HG03280 (cell line): Measurements from ENCODE around the gene COL4A1.
"Not testable (repeated sequence)": the region's sequence is repeated elsewhere in the genome, so short reads cannot be mapped to it uniquely, and the experiment has no call there.

Source experiments
- ATAC-seq: cut with Tn5 transposase; IDR thresholded peaks from one replicate; pipeline ENCODE4 v1.9.1; 2021; ENCODE audit warnings: mild to moderate bottlenecking, moderate library complexity; ENCODE audit not compliant: unreplicated experiment

Gene COL4A1

DNA sequence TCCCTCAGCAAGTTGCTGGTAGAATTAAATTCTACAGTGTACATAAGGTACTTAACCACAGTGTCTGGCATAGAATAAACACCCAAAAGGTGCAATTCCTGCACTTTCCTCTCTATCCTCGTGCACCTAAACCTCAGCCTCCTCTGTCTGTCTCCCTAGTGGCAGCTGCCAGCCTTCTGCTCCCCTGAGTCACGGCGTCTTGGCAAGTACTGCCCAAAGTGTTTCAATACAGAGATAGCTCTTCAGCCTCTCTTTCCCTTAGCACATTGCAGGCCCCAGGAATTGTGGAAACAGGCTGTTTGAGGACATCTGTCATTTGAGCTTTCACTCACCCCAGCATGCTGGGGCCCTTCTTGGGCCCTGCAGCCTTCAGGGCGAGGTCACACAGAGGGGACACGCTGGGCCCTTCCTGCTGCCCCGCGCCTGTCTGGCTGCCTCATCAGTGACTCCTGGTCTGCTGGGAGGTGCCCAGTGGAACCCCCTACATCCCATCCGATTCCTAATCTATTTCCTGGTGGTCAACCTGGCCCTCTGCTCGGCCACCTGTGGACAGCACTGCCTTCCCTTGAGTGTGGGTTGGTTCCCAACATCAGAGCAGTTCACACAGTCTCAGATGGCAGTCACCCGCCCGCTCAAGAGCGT, 19.4 kb upstream of the COL4A1 start:
- ATAC-seq, result no peak

DNA sequence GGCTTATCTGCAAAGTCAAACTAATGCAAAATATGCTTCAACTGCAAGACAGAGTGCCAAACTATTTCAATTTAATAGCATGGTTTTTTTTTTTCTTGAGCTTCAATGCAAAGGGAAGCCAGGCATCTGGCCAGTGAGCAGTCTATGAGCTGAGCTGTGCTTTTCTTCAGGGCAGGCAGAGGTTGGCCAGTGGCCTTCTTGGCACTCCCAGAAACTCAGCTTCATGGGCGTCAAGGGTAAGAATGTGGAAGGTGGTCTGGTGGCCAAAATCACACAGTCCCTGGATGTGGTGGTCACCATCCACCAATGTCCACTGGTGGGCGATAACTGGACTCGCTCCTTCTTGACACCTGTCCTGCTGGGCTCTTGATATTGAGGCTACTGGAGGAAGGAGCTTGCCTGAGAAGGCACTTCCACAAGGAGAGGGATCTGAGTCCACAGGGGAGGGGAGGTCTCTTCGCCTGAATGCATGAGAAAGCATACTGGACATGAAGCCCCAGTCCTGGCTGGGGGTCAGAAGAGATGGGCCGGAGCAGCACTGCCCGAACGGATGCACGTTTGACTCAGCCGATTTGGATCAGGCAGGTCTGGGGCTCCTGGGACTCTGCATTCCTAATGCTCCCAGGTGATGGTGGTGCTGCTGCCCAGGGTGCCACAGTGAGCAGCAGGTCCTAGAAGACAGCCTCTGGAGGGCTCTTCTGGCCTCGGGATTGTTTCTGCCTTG, 17.2 kb upstream of the COL4A1 start:
- no peak for ATAC-seq

GRCh38 chr13:110323172-110323891, 16.4 kb upstream of the COL4A1 start:
- no peak for ATAC-seq

DNA sequence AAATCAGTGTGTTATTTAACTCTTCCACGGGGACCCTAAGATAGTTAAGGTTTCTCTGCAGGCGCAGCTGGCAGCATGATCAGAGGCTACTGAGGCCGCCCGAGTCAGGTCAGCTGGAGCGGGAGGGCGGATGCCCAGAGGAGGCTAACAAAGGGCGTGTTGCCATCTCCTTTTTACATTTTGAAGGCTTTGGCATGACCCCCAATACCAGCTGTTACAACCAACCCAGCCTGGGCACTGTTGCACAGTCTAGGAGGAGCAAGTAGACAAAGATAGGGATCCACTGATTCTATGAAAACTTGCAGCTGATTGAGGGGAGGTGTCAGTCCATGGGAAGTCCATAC, 15.8 kb upstream of the COL4A1 start:
- no peak for ATAC-seq

DNA sequence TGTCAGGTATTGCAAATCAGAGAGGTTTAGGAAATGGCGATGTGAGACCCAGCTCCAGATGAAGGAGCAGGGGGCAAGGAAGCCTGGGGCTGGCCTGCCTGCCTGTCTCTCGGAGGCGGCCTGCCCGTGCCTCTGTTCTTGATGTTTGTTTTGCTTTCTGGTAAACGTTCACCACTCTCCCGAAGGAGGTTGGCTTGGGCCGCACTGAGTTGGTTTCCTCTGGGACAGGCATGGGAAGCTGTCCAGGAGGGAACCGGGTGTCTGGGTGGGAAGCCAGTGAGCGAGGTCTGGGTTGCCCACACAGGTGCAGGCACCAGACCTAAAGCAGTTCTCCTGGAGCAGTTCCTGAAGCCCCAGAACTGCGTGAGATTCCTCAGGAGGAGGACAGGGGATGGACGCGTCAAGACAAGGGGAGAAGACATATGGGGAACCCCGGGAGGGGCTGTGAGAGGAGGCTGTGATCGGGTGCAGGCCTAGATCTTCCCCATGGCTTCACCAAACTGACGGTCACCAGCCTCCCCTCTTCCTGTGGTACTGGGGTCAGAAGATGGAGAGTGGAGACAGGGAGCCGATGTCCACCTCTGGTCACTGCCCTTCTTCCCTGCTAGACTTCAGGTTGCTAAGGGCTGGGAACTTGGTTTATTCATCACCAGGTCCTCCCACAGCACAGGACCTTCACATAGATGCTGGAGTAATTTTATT, 15.3 kb upstream of the COL4A1 start:
- no peak for ATAC-seq

DNA sequence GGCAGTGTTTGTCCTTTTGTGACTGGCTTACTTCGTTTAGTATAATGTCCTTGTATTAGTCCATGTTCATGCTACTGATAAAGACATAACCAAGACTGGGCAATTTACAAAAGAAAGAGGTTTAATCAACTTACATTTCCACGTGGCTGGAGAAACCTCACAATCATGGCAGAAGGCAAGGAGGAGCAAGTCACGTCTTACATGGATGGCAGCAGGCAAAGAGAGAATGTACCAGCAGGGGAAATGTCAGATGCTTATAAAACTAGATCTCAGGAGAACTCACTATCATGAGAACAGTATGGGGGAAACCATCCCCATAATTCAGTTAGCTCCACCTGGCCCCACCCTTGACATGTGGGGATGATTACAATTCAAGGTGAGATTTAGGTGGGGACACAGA, 14.6 kb upstream of the COL4A1 start:
- not testable (repeated sequence) for ATAC-seq

DNA sequence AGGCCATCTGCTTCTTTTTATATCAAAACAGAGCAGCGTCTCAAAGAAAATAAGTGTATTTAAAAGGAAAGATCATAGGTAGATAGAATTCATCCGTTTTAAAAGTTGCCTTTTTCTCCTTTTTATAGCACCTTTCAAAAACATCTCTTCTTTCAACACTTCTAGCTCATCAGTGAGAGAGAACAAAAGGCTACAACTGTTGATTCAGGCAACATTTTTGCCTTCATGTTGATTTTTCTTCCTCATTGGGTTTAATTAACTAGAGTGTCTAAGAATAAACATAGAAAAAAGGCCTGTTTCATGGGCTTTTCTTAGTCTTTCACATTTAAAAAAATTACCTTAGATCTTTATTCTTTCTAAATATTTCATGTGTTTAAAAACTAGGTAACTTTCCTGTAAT, 13.7 kb upstream of the COL4A1 start:
- no peak for ATAC-seq

GRCh38 chr13:110319774-110320509, 13.0 kb upstream of the COL4A1 start:
- ATAC-seq, result no peak

DNA sequence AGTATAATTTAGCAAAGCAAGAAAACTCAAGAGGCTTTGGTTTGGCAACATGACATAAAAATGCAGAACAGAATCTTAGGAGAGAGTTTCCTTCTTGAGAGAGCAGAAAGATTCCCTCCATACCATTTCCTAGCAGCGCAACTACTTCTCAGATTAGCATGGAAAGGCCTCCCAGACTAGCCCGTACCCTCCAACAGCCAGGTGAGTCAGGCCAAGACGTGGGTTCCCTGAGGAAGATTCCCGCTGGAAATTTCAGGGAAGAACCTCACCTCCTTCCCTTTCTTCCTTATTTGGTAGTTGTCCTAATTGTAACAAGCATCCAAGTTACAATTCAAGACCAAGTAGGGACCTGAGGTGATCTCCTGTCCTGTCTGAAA, 12.4 kb upstream of the COL4A1 start:
- no peak for ATAC-seq

GRCh38 chr13:110318920-110319319, 12.0 kb upstream of the COL4A1 start:
- no peak for ATAC-seq

DNA sequence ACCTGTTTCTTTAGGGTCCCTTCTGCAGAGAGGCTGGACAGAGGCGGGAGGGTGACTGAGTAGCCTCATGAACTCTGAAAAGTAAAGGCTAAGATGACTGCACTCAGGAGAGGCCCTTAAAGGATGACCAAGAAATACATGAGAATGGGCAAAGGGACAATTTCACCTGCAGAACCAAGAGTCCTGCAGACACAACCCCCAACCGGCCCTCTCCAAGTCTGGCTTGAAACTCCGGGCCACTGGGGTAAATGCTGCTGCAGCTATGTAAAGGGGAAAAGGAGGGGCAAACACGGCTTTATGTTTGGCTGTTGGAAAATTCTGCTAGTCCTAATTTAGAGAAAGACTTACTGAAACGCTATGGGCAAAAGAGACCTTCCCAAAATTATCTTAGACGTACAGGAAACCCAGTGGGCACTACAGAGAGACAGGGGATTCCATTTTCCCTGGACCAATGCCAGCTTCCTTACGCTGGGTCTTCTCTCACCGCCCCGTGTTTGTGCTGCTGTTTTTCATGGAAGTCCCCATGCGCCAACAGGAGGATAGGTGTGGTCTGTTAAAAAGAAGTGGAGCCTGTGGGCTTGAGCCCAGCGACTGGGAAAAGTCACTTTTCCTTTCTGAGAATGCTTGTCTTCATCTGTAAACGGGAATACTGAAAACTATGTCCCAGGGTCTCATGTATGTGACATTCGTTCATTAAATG, 10.7 kb upstream of the COL4A1 start:
- no peak for ATAC-seq

- no peak for ATAC-seq
Observed at GRCh38 chr13:110317093-110317492, 10.1 kb upstream of the COL4A1 start.

DNA sequence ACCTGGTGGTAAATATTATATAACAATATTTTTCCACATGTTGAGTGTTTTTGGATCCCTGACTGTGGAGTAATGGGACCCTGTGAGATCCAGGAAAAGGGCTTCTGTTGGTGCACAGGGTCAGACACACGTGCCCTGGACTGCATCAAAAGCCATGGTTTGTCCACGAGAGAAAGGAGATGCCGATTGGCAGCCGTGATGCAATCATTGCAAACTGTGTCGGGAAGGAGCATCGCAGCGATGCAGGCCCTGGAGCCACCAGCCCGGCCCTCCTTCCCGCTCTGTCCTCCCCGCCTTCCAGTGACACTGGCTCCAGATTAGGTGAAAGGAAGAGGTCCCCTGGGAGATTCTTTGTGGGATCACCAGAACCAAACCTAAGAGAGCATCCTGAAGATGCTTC, 9.2 kb upstream of the COL4A1 start:
- ATAC-seq, result no peak

DNA sequence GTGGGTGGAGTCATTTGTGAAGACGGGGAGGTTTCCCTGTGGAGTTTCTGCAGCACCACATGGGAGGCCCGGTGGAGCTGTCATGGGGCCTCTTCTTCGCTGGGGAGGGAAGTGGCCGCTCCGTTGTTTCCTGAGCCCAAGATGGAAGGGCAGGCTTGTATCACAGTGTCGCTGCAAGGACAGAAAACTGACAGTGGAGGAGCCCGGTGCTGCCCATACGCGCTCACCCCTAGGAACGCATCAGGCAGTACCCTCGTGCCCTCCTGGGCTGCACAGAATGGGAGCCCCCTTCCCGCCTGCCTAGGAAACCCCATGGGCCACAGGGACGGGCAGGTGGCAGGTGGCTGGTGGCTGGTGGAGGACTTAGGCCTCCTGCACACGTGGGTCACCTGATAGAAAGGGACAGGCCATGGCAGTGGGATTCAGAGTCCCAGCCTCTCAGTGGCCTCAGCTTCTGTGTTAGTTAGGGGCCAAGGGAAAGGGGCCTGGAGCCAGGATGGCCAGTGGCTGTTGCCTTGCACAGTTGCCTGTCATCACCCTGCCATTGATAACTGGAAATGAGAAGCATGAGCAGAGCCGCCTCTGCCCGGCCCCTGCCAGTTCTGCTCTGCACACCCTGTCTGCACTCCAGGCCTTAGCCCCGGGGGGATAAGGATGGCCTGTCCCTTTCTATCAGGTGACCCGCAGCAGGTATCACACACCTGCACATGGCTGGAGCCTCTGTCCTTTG, 7.7 kb upstream of the COL4A1 start:
- ATAC-seq, result no peak

DNA sequence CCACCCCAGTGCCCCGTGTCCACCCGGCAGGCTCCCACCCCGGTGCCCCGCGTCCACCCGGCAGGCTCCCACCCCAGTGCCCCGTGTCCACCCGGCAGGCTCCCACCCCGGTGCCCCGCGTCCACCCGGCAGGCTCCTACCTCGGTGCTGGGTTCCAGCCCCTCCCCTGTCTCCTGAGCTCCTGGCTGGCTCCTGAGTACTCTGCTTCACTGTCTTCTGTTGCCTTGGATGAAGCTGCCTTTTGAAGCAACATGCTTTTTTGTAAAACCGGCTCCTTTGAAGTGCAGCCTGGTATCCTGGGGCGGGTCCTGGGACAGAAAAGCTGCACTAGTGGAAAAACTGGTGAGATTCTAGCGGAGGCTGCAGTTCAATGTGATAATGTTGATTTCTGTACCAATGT, 6.8 kb upstream of the COL4A1 start:
- ATAC-seq, result not testable (repeated sequence)

DNA sequence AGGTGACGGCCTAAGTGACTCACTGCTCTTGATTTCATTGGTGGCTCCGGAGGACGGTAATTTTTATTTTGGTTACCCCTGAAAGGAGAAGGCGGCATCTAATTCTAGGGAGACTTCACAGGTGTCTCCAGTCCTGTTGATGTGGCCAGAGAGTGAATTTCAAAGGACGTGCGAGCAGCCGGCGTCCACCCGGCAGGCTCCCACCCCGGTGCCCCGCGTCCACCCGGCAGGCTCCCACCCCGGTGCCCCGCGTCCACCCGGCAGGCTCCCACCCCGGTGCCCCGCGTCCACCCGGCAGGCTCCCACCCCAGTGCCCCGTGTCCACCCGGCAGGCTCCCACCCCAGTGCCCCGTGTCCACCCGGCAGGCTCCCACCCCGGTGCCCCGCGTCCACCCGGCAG, 6.3 kb upstream of the COL4A1 start:
- not testable (repeated sequence) for ATAC-seq

GRCh38 chr13:110312339-110313031, 5.5 kb upstream of the COL4A1 start:
- no peak for ATAC-seq

- no peak for ATAC-seq
Observed at GRCh38 chr13:110311443-110312338, 4.7 kb upstream of the COL4A1 start.
